Panc1 (cell line): Measurements from ENCODE around the gene DIABLO.

Experiments used
- POLR2AphosphoS5 ChIP-seq: IDR thresholded peaks from 2 replicates; pipeline ENCODE4 v1.6.1; 2012; ENCODE audit warnings: mild to moderate bottlenecking, low read depth, low read length, moderate library complexity
- TF ChIP-seq, protein P1 (sequence below): fragments of 450-650 bp; IDR thresholded peaks from 2 replicates; pipeline ENCODE4 v1.5.1; 2017; ENCODE audit warnings: mild to moderate bottlenecking

DNA sequence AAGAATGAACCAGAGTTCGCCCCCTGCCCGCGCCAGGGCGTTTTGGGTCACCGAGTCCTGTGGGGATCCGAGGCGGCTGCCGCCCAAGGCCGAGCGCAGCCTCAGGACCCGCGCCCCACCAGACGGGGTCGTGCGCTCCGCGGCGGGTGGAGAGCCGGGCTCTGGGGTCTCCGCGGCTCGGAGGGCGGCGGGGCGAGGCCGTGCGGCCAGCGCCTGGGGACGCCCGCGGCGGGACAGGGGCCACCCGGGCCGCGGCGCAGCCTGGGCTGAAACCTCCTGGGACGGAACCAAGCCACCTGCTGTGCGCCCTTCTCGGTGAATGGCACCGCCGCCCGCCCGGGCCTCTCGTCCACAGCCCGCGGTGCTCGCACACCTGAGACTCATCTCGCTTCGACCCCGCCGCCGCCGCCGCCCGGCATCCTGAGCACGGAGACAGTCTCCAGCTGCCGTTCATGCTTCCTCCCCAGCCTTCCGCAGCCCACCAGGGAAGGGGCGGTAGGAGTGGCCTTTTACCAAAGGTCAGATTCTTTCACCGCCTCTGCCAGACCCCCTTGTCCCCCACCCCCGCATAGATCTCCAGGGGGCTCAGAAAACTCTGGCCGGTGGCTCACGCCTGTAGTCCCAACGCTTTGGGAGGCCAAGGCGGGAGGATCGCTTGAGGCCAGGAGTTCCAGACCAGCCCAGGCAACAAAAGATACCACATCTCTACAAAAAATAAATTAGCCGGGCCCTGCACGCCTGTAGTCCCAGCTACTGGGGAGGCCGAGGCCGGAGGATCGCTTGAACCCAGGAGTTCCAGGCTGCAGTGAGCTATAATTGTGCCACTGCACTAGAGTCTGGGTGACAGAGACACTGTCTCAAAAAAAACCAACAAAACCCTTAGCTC is 21.4 kb downstream of the DIABLO start:
- TF ChIP-seq, protein P1, sequence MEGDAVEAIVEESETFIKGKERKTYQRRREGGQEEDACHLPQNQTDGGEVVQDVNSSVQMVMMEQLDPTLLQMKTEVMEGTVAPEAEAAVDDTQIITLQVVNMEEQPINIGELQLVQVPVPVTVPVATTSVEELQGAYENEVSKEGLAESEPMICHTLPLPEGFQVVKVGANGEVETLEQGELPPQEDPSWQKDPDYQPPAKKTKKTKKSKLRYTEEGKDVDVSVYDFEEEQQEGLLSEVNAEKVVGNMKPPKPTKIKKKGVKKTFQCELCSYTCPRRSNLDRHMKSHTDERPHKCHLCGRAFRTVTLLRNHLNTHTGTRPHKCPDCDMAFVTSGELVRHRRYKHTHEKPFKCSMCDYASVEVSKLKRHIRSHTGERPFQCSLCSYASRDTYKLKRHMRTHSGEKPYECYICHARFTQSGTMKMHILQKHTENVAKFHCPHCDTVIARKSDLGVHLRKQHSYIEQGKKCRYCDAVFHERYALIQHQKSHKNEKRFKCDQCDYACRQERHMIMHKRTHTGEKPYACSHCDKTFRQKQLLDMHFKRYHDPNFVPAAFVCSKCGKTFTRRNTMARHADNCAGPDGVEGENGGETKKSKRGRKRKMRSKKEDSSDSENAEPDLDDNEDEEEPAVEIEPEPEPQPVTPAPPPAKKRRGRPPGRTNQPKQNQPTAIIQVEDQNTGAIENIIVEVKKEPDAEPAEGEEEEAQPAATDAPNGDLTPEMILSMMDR, result no peak
- no peak for TF ChIP-seq POLR2AphosphoS5
